Peyer's patch (tissue), 4 donors: ENCODE measurements around the gene PRKCH. TPM values are rescaled to one million over a fixed set of nuclear protein-coding genes. Genes with fewer than 3 reads are reported as not detected.

Experiments used
- DNase-seq, 3 donors: peaks; one replicate each; pipeline ENCODE4 v3.0.0-alpha.2; 2017 to 2019
- H3K27ac ChIP-seq, 4 donors: fragments of 200-600 bp; sonication (generic); one replicate each; pipeline ENCODE4 v1.5.1; 2016 to 2019
- H3K27me3 ChIP-seq, 2 donors: fragments of 200-600 bp; sonication (generic); one replicate each; pipeline ENCODE4 v1.5.1; 2019
- H3K36me3 ChIP-seq, 3 donors: fragments of 200-600 bp; sonication (generic); one replicate each; pipeline ENCODE4 v1.5.1; 2016 to 2019
- H3K4me1 ChIP-seq, 4 donors: fragments of 200-600 bp; sonication (generic); one replicate each; pipeline ENCODE4 v1.5.1; 2016 to 2019
- H3K4me3 ChIP-seq, 4 donors: fragments of 200-600 bp; sonication (generic); 1 replicate in 3 of 4; 2 replicates in 1 of 4; pipeline ENCODE4 v1.5.1; 2016 to 2019; ENCODE audit warnings: mild to moderate bottlenecking in 1 of 4
- H3K9me3 ChIP-seq, 4 donors: fragments of 200-600 bp; sonication (generic); one replicate each; pipeline ENCODE4 v1.5.1; 2016 to 2019; ENCODE audit warnings: mild to moderate bottlenecking in 1 of 4
- CTCF ChIP-seq, 6 experiments: fragments of 450-650 bp in 4 of 6; fragments of 200-600 bp in 2 of 6; sonication (generic) in 1 of 6; IDR thresholded peaks; one replicate each; pipeline ENCODE4 v1.5.1; 2017 to 2019; ENCODE audit warnings: antibody characterized with exemption in 6 of 6, mild to moderate bottlenecking in 3 of 6, moderate library complexity in 1 of 6
- POLR2A ChIP-seq, 2 donors: fragments of 450-650 bp; IDR thresholded peaks; one replicate each; pipeline ENCODE4 v1.5.1; 2017; ENCODE audit warnings: antibody characterized with exemption in 2 of 2, mild to moderate bottlenecking in 2 of 2, moderate library complexity in 2 of 2
- total RNA-seq, 4 donors: library from RNA; depleted of rRNA; stranded (reverse); fragments of >200 nt; gene quantifications; one replicate each; pipeline ENCODE4 v1.1.0, GENCODE V29; 2016

Gene PRKCH
- total RNA-seq, 4 donors from 2014 or later = 32.5 to 64.2 (median 53.0) TPM

- Histone ChIP-seq H3K4me1 (peaks cover 0 to 14% (median 0%) of the 10 kb centered on the region in 4 donors), H3K4me3 (no peak overlapping the region), H3K9me3 (no peaks in the 10 kb centered on the region), H3K27ac (no peak overlapping the region), H3K36me3 (no peaks in the 10 kb centered on the region), H3K27me3 (no peaks in the 10 kb centered on the region)
- no peak for TF ChIP-seq POLR2A (IDR thresholded peaks at IDR 0.05)
- no peak for TF ChIP-seq CTCF (IDR thresholded peaks at IDR 0.05)
- DNase-seq = no peak
Measured at GRCh38 chr14:61433828-61434227, 112.4 kb downstream of the PRKCH start.

GRCh38 chr14:61434311-61434710 is 112.9 kb downstream of the PRKCH start:
- Histone ChIP-seq H3K9me3 (no peaks in the 10 kb centered on the region), H3K36me3 (no peaks in the 10 kb centered on the region), H3K27ac (no peak overlapping the region), H3K4me1 (peaks cover 0 to 17% (median under 1%) of the 10 kb centered on the region in 4 donors), H3K4me3 (no peak overlapping the region), H3K27me3 (no peaks in the 10 kb centered on the region)
- no peak for DNase-seq
- TF ChIP-seq CTCF (IDR thresholded peaks at IDR 0.05) = no peak
- TF ChIP-seq POLR2A (IDR thresholded peaks at IDR 0.05) = no peak

GRCh38 chr14:61435563-61436337 is 114.4 kb downstream of the PRKCH start:
- no peaks in the 10 kb centered on the region for H3K36me3 ChIP-seq
- H3K27me3 ChIP-seq = no peaks in the 10 kb centered on the region
- peaks cover 0 to 22% (median 2%) of the 10 kb centered on the region in 4 donors for H3K4me1 ChIP-seq
- H3K27ac ChIP-seq = no peak overlapping the region
- no peak overlapping the region for H3K4me3 ChIP-seq
- TF ChIP-seq POLR2A (IDR thresholded peaks at IDR 0.05) (no peak), CTCF (IDR thresholded peaks at IDR 0.05) (no peak)
- no peak for DNase-seq
- no peaks in the 10 kb centered on the region for H3K9me3 ChIP-seq

- Histone ChIP-seq H3K27me3 (no peaks in the 10 kb centered on the region), H3K27ac (peak overlapping the region in 1 of 4 donors; percentile 16), H3K4me1 (peaks cover 0 to 22% (median 2%) of the 10 kb centered on the region in 4 donors), H3K36me3 (no peaks in the 10 kb centered on the region), H3K4me3 (no peak overlapping the region), H3K9me3 (no peaks in the 10 kb centered on the region)
- no peak for DNase-seq
- TF ChIP-seq POLR2A (IDR thresholded peaks at IDR 0.05) (no peak), CTCF (IDR thresholded peaks at IDR 0.05) (no peak)
Measured at GRCh38 chr14:61437381-61437780, 116.0 kb downstream of the PRKCH start.

GRCh38 chr14:61438036-61438435 is 116.7 kb downstream of the PRKCH start:
- no peaks in the 10 kb centered on the region for H3K9me3 ChIP-seq
- no peaks in the 10 kb centered on the region for H3K27me3 ChIP-seq
- no peak overlapping the region for H3K4me3 ChIP-seq
- DNase-seq = no peak
- TF ChIP-seq POLR2A (IDR thresholded peaks at IDR 0.05) (no peak), CTCF (IDR thresholded peaks at IDR 0.05) (no peak)
- peak overlapping the region in 2 of 4 donors; percentile 16 to 17 for H3K27ac ChIP-seq
- H3K4me1 ChIP-seq = peaks cover 0 to 22% (median 2%) of the 10 kb centered on the region in 4 donors
- no peaks in the 10 kb centered on the region for H3K36me3 ChIP-seq
